HG02763 (cell line): ENCODE data around the gene PNMA8A.
"Not testable (repeated sequence)": the region's sequence is repeated elsewhere in the genome, so short reads cannot be mapped to it uniquely, and the experiment has no call there.

Experiments
- ATAC-seq: cut with Tn5 transposase; IDR thresholded peaks from one replicate; pipeline ENCODE4 v1.9.1; 2021; ENCODE audit warnings: mild to moderate bottlenecking, moderate library complexity; ENCODE audit not compliant: unreplicated experiment

Gene PNMA8A

DNA sequence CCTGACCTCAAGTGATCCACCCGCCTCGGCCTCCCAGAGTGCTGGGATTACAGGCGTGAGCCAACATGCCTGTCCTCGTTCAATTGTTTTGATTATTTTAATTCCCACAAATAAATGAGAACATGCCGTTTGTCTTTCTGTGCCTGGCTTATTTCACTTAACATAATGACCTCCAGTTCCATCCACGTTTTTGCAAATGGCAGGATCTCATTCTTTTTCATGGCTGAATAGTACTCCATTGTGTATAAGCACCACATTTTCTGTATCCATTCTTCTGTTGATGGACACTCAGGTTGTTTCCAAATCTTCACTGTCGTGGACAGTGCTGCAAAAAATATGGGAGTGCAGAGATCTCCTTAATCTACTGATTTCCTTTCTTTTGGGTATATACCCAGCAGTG lies 37.9 kb downstream of the PNMA8A start:
- not testable (repeated sequence) for ATAC-seq

DNA sequence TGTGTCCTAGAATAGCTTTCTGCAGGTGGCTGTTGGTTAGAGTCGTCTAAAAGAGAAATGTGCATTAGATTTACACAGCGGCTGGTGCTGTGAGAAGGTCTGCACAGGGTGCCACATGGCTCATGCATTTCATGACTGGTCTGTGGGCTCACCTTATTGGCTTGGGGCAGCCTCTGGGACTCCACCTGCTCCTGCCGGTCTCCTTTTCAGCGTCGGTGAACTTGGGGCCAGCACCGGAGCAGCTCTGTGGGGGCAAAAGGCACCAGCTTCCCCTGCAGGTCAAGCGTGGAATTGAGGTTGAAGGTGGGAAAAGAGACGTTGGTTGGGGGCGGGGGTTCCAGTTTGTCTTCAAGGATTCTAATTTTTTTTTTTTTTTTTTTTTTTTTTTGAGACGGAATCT lies 39.5 kb downstream of the PNMA8A start:
- ATAC-seq: no peak

DNA sequence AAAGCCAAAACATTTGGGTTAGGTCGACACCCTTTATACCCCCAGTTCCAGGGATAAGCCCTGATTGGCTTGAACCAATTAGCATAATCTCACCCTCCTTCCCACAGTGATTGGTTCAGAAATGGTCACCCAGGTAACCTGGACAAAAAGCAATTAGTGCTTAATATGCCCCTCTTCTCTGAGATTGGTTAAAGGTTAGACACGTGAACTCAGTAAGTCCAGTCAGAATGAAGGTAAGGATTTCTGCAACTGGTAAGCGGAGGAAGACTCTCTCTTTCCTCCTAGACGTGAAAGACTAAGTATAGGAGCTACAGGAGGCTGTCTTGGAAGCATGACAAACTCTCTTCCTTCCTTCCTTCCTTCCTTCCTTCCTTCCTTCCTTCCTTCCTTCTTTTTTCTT lies 41.4 kb downstream of the PNMA8A start:
- no peak for ATAC-seq

DNA sequence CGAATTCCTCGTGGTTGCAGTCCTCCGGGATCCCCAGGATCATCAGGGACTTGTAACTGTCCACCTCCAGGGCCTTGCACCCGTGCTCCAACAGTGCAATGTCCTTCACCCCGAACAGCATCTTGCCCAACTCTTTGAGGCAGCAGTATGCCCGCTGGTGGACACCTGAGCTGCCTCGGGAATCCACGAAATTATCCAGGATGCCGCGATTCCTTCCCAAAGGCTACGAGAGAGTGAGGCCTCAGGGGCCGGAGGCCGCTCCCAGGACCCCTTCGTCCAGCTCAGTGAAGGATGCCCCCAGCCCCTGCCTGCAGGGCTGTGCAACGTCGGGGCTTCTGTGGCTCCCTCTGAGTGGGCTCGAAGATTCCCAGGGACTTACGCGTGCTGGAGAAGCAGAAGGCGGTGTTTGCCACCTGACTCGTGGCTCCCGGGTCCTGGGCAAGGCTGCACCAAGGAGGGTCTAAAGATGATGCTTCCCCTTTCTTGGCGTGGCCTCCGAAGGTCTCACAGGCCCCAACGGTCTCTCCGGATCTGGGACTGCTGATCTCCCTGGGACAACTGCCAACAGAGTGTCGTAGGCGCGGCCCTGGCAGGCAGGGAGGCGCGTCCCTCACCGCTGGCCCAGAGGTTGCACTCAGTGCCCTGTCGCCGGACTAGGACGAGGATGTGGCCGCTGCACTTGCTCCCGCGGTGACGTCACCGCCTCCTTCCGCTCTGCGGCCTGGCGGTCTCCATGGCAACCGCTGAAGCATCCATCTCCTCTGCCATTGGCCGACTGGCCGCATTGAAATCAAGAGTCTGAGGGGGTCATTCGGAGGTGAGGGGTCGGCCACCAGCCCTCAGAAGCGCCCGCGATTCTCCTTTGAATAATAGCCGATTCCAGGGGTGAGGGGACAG lies 42.9 kb downstream of the PNMA8A start, which contains the start of gene PNMA8C:
PNMA8C (minus strand) TSS at position 698 of the 897 bp plus-strand sequence; CDS start at position 121, 577 bp downstream.
- ATAC-seq: no peak

DNA sequence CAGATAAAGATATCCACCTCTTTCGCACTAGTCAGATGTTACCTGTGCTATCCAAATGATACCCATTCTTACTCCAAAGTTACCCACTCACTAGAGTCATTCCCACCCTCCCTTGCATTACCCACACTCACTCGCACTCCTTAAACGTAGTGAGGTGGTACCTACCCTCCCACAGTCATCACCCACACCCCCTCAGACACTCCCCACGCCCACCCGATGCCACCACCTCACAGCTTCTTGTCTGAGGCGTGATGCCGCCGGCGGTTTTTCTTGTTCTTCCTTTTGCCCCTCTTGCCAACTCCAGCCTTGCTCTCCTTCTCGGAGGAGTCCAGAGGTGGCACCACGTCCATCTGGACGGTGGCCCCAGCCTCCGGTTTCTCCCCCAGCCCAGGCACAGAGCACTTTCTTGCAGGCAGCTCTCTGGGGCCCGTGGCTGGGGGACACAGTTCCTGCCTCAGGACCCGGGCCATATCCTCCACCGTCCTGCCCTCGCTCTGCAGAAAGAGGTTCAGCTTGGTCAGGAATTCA lies 43.8 kb downstream of the PNMA8A start:
- no peak for ATAC-seq

DNA sequence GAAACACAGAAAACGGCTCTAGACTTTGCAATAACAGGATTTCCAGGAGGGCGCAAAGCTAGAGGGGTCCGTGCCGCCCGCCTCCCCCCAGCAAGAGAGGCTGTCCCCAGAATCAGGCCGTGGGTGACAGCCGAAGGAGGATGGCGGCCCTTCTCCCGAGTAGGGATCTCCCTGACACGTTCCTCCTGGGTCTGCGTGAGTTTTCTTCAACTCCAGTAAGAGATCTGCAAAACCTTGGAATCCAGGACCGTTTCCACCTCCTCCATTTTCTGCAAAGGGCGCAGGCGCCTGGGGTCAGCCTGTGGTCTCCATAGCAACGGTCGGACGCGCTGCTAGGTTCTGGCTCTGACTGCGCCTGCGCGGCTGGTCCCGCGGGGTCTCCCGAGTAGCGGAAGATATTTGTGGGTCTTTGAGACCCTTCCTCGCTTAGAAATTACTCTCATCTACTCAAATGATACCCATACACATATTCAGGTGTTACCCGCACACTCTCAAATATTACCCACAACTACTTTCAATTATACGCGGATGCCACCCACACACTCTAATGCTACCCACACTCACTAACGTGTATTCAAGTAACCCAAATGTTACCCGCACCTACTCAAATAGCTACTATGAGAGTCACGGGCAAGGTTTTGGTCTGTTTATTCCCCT lies 44.7 kb downstream of the PNMA8A start:
- ATAC-seq: no peak

DNA sequence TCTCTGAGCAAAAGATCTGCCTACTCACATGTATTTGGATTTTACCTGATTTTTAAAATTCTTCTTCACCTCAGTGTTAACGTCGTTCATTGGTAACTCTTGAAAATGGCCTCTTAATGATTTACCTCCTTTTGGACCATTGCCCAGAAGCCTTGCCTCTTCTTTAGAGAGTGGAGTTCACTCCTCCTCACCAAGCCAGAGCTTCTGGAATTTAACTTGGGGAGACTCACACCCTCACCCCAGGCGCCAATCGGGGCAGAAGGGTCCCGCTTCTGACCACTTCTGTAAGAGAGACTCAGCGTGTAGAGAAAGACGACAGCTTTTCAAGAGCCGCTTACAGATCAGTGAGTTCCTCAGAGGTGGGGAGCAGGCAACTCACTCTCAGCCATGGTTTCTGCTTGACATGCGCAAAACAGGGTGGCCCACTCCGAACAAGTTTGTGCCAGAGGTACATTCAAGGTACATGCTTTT lies 45.3 kb downstream of the PNMA8A start:
- no peak for ATAC-seq

DNA sequence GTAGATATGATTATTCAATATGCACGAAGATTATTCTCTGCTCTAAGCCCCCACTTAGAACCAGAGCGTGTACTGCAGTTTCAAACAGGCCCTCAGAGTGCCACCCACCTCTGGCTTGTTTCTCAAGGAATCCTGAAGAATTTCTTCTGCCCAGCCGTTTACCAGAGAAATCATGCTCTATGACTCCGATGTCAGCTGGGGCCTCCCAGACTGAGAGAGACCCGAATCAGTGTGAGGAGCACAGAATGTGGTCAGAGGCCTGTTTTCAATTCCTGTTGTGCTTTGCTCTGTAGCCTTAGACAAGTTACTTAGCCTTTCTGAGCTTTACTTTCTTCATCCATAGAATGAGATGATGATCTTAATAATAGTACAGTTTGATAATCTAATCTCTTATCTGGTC lies 48.2 kb downstream of the PNMA8A start:
- ATAC-seq: no peak

DNA sequence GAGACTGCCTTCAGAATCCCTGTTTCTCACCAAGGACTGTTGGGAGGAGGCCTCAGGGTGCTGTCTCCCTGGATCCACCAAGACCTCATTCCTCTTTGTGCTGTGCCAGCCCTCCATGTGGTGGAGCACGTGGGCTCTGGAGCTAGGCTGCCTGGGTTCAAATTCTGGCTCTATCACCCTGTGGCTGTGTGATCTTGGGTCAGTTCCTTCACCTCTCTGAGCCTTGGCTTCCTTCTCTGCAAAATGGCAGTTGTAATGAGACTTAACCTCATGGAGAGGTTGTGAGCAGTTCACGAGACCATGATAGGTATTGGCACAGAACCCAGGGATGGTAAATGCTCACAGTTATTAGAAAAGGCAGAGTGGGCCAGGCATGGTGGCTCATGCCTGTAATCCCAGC lies 49.0 kb downstream of the PNMA8A start:
- no peak for ATAC-seq

DNA sequence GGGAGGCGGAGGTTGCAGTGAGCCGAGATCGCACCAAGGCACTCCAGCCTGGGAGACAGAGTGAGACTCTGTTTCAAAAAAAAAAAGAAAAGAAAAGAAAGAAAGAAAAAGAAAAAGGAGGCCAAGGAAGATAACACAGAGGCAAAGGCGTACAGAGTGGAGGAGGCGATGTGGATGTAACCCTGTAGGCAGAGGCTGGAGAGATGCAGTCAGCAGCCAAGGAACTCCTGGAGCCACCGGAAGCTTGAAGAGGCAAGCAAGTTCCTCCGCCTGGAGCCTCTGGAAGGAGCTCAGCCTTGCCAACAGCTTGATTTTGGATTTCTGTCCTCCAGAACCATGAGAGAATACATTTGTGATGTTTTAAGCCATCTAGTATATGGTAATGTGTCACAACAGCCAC lies 51.3 kb downstream of the PNMA8A start:
- ATAC-seq: no peak
